Glomerular visceral epithelial cell (primary cell): ENCODE data around the gene FMO2.

Source experiments
- DNase-seq: peaks from one replicate; pipeline ENCODE4 v3.0.0-alpha.2; 2016; ENCODE audit errors: extremely low spot score

Gene FMO2

GRCh38 chr1:171185091-171185490 lies at the start of gene FMO2:
TSS of gene FMO2 (plus strand) at chr1:171185300. CDS start at chr1:171185714, 414 bp downstream.
- DNase-seq = no peak

GRCh38 chr1:171137580-171137979 lies 47.5 kb upstream of the FMO2 start:
- no peak for DNase-seq

GRCh38 chr1:171138980-171139379 lies 46.1 kb upstream of the FMO2 start:
- DNase-seq = no peak

GRCh38 chr1:171139890-171140289 lies 45.2 kb upstream of the FMO2 start:
- no peak for DNase-seq

GRCh38 chr1:171140401-171140800 lies 44.7 kb upstream of the FMO2 start:
- DNase-seq = no peak

DNA sequence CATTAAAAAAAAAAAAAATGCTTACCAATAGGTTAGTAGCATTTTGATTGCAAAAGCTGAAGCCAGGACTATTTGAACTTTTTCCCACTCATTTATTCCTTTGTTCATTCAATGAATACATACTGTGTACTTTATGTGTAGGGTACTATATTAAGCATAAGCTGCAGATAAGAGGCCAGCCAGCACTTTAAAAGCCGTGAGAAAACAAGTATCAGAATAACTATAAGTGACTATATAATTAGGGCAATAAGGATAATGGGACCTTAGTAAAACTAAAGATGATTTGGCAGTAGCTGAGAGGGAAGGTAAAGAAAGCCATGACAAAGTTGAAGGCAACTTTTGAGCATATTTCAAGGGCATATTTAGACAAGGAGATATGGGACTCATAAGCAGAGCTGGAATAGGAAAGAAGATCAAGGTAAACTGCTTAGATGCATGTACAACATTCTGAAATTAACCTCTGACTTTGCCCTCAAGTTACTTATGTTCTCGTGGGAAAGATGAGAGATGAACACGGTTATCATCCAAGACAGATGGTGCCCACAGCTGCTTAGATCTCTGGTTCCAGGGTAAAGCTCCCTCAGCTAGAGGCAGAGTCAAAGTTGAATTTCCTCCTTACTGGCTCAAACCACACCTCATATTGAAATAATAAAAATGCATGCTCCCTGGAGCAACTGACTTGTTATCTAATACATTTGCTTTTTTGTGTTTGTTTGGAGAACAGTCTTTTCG lies 44.0 kb upstream of the FMO2 start:
- no peak for DNase-seq

- DNase-seq = no peak
Observed at GRCh38 chr1:171141688-171142415, 43.2 kb upstream of the FMO2 start.

DNA sequence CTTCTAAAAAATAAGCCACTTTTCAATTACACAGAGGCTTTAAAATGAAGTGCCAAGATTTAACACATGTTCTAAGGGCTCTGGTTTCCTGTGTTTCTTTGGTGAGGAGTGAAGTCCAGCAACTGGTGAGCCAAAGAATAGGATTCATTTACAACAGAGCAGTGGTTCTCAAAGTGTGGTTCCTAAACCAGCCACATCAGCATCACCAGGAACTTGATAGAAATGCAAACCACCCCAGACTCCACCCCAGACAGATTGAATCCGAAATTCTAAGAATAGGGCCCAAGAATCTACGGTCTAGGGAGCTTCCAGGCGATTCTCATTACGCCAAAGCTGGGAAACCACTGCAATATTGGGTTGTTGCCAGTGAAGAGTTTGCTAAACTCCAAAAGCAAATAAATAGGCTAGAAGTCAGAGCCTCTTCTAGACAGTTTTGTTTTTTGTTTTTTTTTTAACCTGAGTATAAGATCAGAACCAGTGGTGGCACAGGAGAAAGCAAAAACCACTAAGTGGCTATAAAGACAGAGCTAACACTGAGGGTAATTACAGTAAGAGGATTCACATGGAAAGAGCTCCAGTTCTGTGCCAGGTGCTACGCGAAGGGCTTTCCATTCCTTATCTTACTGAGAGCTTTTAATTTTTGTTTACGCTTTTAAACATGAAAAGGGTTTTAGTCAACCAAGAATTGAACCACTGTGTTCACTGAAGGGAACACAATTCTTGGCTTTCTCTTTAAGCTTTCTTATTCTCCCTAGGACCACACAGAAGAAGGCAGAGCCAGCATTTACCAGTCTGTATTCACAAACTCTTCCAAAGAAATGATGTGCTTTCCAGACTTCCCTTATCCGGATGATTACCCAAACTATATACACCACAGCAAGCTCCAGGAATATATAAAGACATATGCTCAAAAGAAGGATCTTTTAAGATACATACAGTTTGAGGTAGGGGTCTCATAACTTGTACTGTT lies 42.4 kb upstream of the FMO2 start:
- DNase-seq = no peak

DNA sequence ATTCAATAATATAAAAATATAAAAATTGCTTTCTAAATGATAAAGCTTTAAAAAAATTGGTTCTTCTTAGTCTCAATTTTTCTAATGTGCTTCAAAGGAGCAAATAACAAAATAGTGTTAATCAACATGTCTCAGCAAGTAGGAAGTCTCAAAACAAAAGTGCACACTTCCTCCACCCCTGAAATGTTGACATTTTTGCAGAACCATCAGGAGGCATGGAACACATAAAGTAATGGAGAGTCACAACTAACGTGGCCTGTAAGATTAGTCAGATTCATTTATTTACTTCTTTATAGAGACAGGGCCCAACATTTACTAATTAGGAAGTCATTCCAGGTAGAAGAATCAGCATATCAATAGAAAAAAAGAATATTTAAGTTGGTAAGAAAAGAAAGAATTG lies 34.9 kb upstream of the FMO2 start:
- no peak for DNase-seq

DNA sequence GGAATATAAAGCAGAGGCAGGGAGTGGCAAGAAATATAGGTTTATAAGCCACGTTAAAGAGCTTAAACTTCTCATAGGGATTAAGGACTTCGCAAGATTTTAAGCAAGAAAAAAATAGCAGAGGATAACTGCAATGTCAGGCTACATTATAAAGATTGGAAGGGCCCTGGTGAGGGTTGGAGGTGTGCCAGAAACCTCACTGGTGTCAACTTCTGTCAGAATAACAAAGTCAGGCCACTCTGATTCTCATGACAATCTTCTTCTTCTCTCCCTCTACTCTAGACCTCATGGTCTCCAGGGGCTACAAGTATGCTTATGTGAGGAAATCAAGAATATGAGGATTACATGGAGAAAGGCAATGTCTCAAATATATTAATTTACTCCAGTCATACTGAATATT lies 32.6 kb upstream of the FMO2 start:
- no peak for DNase-seq

GRCh38 chr1:171155484-171155883 lies 29.6 kb upstream of the FMO2 start:
- no peak for DNase-seq

- DNase-seq = no peak
Observed at GRCh38 chr1:171158096-171158495, 27.0 kb upstream of the FMO2 start.

DNA sequence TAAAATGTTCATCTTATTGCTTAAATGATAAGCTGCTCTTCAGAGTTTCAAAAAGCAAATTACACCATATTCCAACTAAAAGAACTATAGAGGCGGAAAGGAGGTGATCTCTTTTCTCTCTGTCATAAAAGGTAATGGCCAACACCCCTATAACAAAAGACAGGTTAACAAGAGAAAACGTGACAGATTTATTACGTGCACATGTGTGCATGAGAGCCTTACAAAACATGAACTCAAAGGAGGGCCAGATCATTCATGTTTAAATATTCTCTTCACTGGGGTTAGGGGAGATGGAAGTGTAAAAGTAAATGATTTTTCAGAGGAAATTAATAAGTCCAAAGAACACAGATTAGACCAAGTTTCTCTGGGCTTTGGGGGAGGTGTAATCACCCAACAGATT lies 26.5 kb upstream of the FMO2 start:
- no peak for DNase-seq

DNA sequence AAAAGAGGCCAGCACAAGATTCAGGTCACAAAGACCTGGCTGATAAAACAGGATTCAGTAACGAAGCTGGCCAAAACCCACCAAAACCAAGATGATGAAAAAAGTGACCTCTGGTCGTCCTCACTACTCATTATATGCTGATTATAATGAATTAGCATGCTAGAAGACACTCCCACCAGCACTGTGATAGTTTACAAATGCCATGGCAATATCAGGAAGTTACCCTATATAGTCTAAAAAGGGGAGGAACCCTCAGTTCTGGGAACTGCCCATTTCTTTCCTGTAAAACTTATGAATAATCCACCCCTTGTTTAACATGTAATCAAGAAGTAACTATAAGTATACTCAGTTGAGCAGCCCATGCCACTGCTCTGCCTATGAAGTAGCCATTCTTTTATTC lies 26.0 kb upstream of the FMO2 start:
- no peak for DNase-seq

DNA sequence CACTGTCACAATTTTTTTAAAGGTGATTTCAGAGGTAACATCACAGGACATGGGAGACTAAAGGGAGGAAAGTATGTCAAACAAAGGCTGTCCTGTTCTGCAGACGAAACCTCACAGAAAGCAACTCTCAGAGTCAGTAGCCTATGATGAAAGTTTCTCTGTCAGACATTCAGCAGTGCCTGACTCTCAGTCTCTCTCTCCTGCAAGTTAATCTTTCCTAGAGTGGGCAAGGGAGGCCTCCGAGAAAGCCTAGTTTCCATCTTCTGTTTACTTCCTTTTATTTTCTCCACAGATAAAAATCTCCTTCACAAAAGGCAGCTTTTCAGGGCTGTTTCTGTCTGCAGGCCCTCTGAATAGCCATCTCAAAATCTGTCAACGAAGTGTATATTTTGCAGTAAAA lies 24.9 kb upstream of the FMO2 start:
- no peak for DNase-seq

GRCh38 chr1:171160639-171161354 lies 24.3 kb upstream of the FMO2 start:
- DNase-seq = no peak

DNA sequence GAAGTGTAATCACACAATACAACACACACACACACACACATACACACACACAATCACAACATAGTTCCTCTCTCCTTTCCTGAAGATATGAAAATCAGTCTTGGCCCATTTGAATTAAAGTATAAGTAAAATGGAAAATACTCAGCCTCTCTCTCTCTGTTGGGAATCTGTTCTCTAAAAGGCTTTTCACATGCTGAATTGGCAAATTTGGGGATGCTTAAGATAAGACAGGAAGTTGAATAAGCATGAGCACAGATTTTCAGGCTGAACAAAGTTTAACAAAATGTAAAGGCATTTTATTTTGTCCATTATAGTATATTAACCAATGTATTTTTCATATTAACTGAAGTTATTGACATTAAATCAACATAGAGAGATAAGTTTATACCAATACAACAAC lies 23.7 kb upstream of the FMO2 start:
- no peak for DNase-seq

GRCh38 chr1:171166361-171166760 lies 18.7 kb upstream of the FMO2 start:
- no peak for DNase-seq

DNA sequence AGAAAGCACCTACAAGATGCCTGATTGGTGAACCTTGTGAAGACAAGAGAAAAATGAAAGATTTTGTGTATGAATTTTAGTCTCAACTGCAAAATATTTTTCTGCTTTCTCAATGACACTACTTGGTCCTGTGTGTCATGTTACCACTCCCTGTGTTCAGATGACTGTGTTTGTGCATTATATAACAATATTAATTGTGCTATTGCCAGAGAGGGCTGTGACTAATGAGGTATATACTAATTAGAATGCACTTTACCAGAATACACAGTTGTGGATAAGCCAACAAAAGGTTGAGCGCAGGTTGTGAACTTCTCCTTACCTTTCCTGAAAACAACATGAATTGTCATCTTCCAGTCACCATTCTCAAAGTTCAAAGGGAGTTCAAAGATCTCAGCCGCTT lies 17.3 kb upstream of the FMO2 start:
- DNase-seq = no peak

DNA sequence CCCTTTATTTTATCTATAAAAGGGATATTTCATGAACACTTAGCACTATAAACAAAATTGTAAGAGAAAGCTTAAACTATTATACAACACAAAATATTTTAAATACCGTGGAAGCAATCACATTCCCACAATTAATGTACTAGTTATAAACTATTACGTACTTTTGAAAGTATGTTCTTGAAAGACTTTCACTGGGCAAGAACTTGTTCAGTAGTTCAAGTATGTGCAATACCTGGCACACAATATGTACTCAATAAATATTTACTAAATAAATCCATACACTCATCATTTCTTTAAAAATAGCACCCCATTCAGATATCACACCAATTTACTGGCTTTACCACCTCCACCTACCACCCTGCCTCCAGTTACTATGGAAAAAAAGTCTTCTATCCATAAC lies 12.6 kb upstream of the FMO2 start:
- DNase-seq = no peak

GRCh38 chr1:171173069-171173468 lies 12.0 kb upstream of the FMO2 start:
- no peak for DNase-seq
